ENCODE data around the gene SOX30.
"Not testable (repeated sequence)": the region's sequence is repeated elsewhere in the genome, so short reads cannot be mapped to it uniquely, and the experiment has no call there.

DNA sequence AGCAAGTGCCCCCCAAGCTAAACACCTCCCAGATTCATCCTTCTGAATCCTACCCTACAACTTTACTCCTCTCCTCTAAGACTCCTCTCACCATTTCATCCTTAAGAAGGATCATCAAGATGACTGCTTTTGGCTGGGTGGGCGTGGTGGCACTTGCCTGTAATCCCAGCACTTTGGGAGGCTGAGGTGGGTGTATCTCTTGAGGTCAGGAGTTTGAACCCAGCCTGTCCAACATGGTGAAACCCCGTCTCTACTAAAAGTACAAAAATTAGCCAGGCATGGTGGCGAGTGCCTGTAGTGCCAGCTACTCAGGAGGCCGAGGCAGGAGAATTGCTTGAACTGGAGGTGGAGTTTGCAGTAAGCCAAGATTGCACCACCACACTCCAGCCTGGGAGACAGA, 22.1 kb upstream of the SOX30 start:
- TF ChIP-seq CTCF, POLR2A (IDR thresholded peaks at IDR 0.05): not testable (repeated sequence)

All from testis (tissue), 2 donors.